HL-60 (cell line): ENCODE results near the gene TXNDC16.
"Not testable (repeated sequence)": the region's sequence is repeated elsewhere in the genome, so short reads cannot be mapped to it uniquely, and the experiment has no call there.

ENCODE experiments used
- DNase-seq, 2 experiments: peaks; one replicate each; pipeline ENCODE4 v3.0.0-alpha.2; 2010 to 2020; ENCODE audit warnings: low read depth in 1 of 2, low spot score in 1 of 2
- H3K27ac ChIP-seq: fragments of 250-450 bp; sonication (Bioruptor Pico); replicated peaks from 2 replicates; pipeline ENCODE4 v1.5.1; 2020; ENCODE audit warnings: mild to moderate bottlenecking, moderate library complexity
- H3K27me3 ChIP-seq: fragments of 250-450 bp; sonication (Bioruptor Pico); 2 replicates; pipeline ENCODE4 v1.5.1; 2021; ENCODE audit warnings: mild to moderate bottlenecking, moderate library complexity; ENCODE audit not compliant: insufficient read depth, poor library complexity, severe bottlenecking
- H3K4me3 ChIP-seq: replicated peaks from 2 replicates; pipeline ENCODE4 v1.5.1; 2011; ENCODE audit warnings: mild to moderate bottlenecking, control low read depth, low read length; ENCODE audit not compliant: insufficient read depth
- CTCF ChIP-seq: IDR thresholded peaks from one replicate; pipeline ENCODE4 v1.5.1; 2011; ENCODE audit warnings: low read length, control low read depth, inconsistent platforms; ENCODE audit not compliant: insufficient read depth
- GABPA ChIP-seq: IDR thresholded peaks from 2 replicates; pipeline ENCODE4 v1.6.1; 2012; ENCODE audit warnings: low read depth
- POLR2AphosphoS5 ChIP-seq: IDR thresholded peaks from 2 replicates; pipeline ENCODE4 v1.6.1; 2012; ENCODE audit warnings: low read depth
- REST ChIP-seq: IDR thresholded peaks from 2 replicates; pipeline ENCODE4 v1.6.1; 2012; ENCODE audit warnings: low read depth; ENCODE audit not compliant: insufficient replicate concordance
- SPI1 ChIP-seq: IDR thresholded peaks from 2 replicates; pipeline ENCODE4 v1.6.1; 2012; ENCODE audit warnings: low read depth, mild to moderate bottlenecking, borderline replicate concordance

The TXNDC16 gene

GRCh38 chr14:52472728-52473127 lies 79.6 kb downstream of the TXNDC16 start:
- Histone ChIP-seq H3K27ac (no peak overlapping the region), H3K27me3 (no peaks in the 10 kb centered on the region), H3K4me3 (no peak overlapping the region)
- DNase-seq, result no peak
- TF ChIP-seq POLR2AphosphoS5, result no peak
- no peak for TF ChIP-seq CTCF
- no peak for TF ChIP-seq REST
- TF ChIP-seq GABPA, result no peak
- no peak for TF ChIP-seq SPI1

- DNase-seq, H3K27me3 ChIP-seq, H3K4me3 ChIP-seq, H3K27ac ChIP-seq: not testable (repeated sequence)
These were observed 80.1 kb downstream of the TXNDC16 start for GRCh38 chr14:52472251-52472650.

- H3K27ac ChIP-seq, result no peak overlapping the region
- H3K4me3 ChIP-seq, result no peak overlapping the region
- no peak for DNase-seq
- no peaks in the 10 kb centered on the region for H3K27me3 ChIP-seq
- TF ChIP-seq SPI1, result no peak
These were observed 84.6 kb downstream of the TXNDC16 start for GRCh38 chr14:52467515-52468266.

GRCh38 chr14:52464175-52464574 lies 88.1 kb downstream of the TXNDC16 start:
- TF ChIP-seq CTCF, result no peak
- TF ChIP-seq POLR2AphosphoS5, result no peak
- no peak for TF ChIP-seq REST
- TF ChIP-seq SPI1, result no peak
- no peak for TF ChIP-seq GABPA
- no peak for DNase-seq
- no peak overlapping the region for H3K4me3 ChIP-seq

GRCh38 chr14:52463375-52463774 lies 88.9 kb downstream of the TXNDC16 start:
- H3K27me3 ChIP-seq, result no peaks in the 10 kb centered on the region
- no peak for TF ChIP-seq GABPA
- TF ChIP-seq CTCF, result no peak
- TF ChIP-seq SPI1, result peak; percentile 79
- no peak for TF ChIP-seq REST
- TF ChIP-seq POLR2AphosphoS5, result no peak
- H3K27ac ChIP-seq, result no peak overlapping the region
- no peak for DNase-seq
- H3K4me3 ChIP-seq, result no peak overlapping the region

More at GRCh38 chr14:52464175-52464574, 88.1 kb downstream of the TXNDC16 start:
- Histone ChIP-seq H3K27me3 (no peaks in the 10 kb centered on the region), H3K27ac (no peak overlapping the region)
